ENCODE data around the gene DENND4A.

GRCh38 chr15:65631503-65631902 lies 160.6 kb downstream of the DENND4A start:
- TF ChIP-seq CTCF (conservative IDR thresholded peaks at IDR 0.05 in 1 of 2, IDR thresholded peaks at IDR 0.05 in 1 of 2; ENCODE audit: extremely low read depth in 1 of 2, insufficient read depth in 1 of 2, low read depth in 1 of 2, low read length in 2 of 2) (no peak), EZH2 (IDR thresholded peaks at IDR 0.05; ENCODE audit: borderline replicate concordance, low read length) (no peak)

All from mammary epithelial cell (primary cell).